ENCODE results near the gene GMDS.

DNA sequence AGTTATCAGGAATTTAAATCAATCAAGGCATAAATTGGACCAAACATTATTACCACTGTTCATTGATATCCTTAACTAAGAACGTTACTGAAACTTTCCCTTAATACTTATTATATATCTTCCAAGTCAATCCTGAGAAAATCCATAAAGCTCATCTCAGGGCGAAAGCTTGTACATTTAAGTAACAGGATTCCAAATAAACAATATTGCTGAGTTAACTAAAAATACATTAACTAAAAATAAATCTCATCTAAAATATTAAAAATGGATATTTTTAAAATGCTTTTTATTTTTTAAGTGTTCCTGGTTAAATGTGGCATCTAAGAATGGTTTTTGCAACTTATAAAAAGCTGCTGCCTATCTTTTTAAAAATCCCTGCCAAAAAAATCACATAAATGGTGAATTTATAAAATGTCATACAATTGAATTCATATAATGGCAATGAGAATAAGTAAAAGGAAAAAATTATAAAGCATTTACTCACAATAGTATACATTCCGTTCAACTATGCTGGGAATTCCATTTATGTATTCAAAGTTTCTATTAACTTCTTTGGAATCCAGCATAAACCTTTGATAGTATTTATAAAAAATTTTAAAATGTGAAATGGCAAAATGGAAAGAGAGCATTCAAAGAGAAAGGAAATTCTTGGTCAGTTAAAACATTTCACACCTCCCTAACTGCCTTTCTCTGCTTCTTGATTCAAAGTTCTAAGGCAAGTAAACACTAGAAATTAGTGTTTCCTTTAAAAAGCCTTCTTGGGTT lies 20.8 kb upstream of the GMDS start:
- TF ChIP-seq, protein P1, sequence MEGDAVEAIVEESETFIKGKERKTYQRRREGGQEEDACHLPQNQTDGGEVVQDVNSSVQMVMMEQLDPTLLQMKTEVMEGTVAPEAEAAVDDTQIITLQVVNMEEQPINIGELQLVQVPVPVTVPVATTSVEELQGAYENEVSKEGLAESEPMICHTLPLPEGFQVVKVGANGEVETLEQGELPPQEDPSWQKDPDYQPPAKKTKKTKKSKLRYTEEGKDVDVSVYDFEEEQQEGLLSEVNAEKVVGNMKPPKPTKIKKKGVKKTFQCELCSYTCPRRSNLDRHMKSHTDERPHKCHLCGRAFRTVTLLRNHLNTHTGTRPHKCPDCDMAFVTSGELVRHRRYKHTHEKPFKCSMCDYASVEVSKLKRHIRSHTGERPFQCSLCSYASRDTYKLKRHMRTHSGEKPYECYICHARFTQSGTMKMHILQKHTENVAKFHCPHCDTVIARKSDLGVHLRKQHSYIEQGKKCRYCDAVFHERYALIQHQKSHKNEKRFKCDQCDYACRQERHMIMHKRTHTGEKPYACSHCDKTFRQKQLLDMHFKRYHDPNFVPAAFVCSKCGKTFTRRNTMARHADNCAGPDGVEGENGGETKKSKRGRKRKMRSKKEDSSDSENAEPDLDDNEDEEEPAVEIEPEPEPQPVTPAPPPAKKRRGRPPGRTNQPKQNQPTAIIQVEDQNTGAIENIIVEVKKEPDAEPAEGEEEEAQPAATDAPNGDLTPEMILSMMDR (IDR thresholded peaks at IDR 0.05), result no peak
- no peak for TF ChIP-seq NR2C2 (CRISPR knock-in tag; IDR thresholded peaks at IDR 0.05)
- TF ChIP-seq ZNF121 (CRISPR knock-in tag; IDR thresholded peaks at IDR 0.05), result no peak
- TF ChIP-seq, protein P2, sequence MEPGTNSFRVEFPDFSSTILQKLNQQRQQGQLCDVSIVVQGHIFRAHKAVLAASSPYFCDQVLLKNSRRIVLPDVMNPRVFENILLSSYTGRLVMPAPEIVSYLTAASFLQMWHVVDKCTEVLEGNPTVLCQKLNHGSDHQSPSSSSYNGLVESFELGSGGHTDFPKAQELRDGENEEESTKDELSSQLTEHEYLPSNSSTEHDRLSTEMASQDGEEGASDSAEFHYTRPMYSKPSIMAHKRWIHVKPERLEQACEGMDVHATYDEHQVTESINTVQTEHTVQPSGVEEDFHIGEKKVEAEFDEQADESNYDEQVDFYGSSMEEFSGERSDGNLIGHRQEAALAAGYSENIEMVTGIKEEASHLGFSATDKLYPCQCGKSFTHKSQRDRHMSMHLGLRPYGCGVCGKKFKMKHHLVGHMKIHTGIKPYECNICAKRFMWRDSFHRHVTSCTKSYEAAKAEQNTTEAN (CRISPR knock-in tag; IDR thresholded peaks at IDR 0.05), result no peak

Measured in WTC11 (cell line).